SK-MEL-5 (cell line): ENCODE measurements around the gene ERP29. TPM values are rescaled to one million over a fixed set of nuclear protein-coding genes. Genes with fewer than 3 reads are reported as not detected.
"Not testable (repeated sequence)": the region's sequence is repeated elsewhere in the genome, so short reads cannot be mapped to it uniquely, and the experiment has no call there.

Experiments used
- DNase-seq: peaks from one replicate; pipeline ENCODE4 v3.0.0-alpha.2; 2016; ENCODE audit warnings: low read depth, low spot score
- in situ Hi-C: cut with HindIII; loops from 2 replicates; pipeline ENCODE4 v1.10.0; 2016; ENCODE audit warnings: low sequenced_read_pairs, high pct_unique_total_duplicates, low pct_unique_long_range_greater_than_20kb
- total RNA-seq: library from RNA; depleted of rRNA; stranded (reverse); fragments of >200 nt; shearing (Covaris generic); gene quantifications from 2 replicates; pipeline ENCODE4 v1.2.3, GENCODE V29; 2014

Gene ERP29
- total RNA-seq, 1 experiment from 2014 or later, result 484 TPM

GRCh38 chr12:111997300-111997699 is 15.9 kb upstream of the ERP29 start:
- no peak for DNase-seq
- in situ Hi-C loops, result no loop called here

DNA sequence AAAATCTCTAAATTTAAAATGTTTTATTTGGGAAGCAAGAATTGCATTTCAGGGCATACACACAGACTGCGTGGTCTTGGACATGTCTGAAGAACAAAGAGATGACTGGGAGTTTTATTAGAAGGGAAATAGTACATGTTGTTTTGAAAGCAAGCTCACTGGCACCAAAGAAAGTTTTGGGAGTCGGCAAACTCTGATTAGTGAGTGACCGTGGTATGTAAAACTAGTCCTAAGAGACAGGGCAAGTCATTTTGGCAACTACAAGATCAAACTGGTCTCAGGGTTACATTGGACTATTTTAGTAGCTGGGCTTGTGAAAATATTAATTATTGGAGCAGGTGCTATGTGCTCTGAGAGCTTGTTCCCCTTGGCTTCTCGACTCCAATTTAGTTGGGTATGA is 15.2 kb upstream of the ERP29 start:
- in situ Hi-C loops, result no loop called here
- DNase-seq, result no peak

- DNase-seq, in situ Hi-C loops: not testable (repeated sequence)
Observed at GRCh38 chr12:111999129-111999528, 14.1 kb upstream of the ERP29 start.

- in situ Hi-C loops, result no loop called here
Observed at GRCh38 chr12:112000820-112001219, 12.4 kb upstream of the ERP29 start.

GRCh38 chr12:112001576-112001975 is 11.7 kb upstream of the ERP29 start:
- no peak for DNase-seq
- in situ Hi-C loops, result no loop called here

More at GRCh38 chr12:112000820-112001219, 12.4 kb upstream of the ERP29 start:
- DNase-seq, result no peak

- in situ Hi-C loops, result no loop called here
- no peak for DNase-seq
Observed at GRCh38 chr12:112004041-112004440, 9.2 kb upstream of the ERP29 start.

DNA sequence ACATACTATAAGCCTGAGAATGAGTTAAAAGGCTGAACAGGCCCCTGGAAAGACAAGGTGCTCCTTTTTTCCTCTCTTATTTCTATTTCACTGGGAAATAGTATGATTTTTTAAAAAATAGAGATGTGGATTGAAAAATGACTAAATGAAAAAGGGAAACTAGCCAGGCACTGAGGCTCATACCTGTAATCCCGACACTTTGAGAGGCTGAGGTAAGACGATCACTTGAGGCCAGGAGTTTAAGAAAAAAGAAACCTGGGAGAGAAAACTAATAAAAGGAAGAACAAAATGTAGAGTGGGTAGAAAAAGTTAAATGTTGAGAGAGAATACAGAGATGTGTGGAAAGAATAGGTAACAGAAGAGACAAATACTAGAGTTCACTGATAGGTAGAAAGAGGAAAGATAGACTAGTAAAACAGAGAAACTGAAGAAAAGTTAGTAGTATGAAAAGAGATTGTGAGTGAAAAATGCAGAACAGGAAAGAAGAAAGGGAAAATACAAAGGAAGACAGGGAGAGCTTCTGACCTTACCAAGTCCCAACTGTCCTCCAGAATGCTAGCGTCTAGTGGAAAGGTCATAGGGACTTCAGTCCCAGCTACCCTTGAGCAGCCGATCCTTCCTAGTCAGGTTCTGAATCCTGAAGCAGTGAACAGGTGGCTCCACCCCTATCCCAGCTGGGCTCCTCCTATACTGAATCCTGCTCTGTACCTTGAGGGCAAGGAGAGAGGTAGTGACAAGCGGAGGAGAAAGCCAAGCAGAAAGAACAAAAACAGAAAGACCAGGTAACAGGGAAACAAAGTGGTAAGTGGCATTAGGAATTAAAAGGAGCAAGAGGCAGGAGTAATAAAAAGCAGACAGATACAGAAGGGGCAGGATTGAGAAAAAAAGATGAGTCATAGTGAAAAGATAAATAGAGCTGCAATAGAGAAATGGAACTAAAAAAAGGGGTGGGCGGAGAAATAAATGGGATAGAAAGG is 7.5 kb upstream of the ERP29 start:
- in situ Hi-C loops, result no loop called here
- DNase-seq, result peak; percentile 28

DNA sequence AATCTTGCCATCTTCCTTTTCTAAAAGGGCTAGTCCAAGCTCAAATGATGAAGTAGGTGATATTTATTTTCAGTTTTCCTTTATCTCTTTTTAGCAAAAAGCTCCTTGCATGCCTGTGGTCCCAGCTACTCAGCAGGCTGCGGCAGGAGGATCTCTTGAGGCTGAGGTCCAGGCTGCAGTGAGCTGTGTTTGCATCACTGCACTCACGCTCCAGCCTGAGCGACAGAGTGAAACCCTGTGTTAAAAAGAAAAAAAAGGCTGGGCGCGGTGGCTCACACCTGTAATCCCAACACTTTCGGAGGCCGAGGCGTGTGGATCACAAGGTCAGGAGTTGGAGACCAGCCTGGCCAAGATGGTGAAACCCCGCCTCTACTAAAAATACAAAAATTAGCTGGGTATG is 5.3 kb upstream of the ERP29 start:
- DNase-seq, result no peak
- in situ Hi-C loops, result no loop called here

DNA sequence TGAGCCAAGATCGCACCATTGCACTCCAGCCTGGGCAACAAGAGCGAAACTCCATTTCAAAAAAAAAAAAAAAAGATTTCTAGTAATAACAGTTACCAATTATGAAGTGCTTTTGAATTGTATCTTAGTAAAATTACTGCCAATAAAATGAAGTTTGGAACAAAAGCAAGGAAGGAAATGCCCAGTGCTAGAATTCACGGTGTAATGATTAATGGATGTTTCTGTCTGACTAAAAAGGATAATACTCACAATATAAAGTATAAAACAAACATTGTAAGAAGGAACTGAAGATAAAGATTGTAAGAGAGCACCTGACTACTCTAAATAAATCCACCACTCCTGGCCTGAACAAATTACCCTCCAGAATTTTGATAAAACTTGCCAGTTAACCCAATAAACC is 4.3 kb upstream of the ERP29 start:
- DNase-seq, result no peak
- in situ Hi-C loops, result no loop called here

DNA sequence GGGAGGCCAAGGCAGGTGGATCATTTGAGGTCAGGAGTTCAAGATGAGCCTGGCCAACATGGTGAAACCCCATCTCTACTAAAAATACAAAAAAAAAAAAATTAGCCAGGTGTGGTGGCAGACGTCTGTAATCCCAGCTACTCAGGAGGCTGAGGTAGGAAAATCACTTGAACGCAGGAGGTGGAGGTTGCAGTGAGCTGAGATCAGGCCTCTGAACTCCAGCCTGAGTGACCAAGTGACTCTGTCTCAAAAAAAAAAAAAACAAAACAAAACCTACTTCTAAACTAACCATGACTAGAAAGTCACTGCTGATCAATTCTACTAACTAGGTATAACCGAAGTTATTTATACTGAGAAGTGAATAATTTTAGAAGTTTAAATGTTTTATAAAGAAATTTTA is 3.6 kb upstream of the ERP29 start:
- in situ Hi-C loops, DNase-seq: not testable (repeated sequence)

- DNase-seq, result no peak
- in situ Hi-C loops, result no loop called here
Observed at GRCh38 chr12:112010415-112011344, 2.5 kb upstream of the ERP29 start.

- DNase-seq, result no peak
- in situ Hi-C loops, result no loop called here
Observed at GRCh38 chr12:112011685-112012084, 1.5 kb upstream of the ERP29 start.

GRCh38 chr12:112013601-112014402 is 576 bp downstream of the ERP29 start:
- in situ Hi-C loops, result no loop called here
- peak; percentile 83 for DNase-seq

DNA sequence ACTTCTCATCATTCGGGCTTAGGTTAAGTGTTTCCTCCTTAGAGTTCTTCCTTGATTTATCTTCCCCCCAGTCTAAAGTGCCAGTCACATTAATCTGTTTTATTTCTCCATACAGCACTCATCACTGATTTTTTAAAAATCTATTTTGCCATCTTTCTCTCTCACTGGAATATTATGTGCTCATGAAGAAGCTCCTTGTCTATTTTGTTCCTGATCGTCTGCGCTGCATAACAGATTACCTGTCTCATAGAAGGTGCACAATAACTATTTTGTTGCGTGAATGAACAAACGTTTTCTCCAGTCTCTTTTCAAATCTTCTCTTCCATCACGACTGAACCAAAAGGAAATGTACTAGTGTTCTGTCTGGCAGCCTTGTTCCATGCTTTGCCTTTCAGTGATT is 2.7 kb downstream of the ERP29 start:
- no peak for DNase-seq
- in situ Hi-C loops, result no loop called here

GRCh38 chr12:112017041-112017440 is 3.8 kb downstream of the ERP29 start:
- in situ Hi-C loops, result no loop called here
- DNase-seq, result no peak

DNA sequence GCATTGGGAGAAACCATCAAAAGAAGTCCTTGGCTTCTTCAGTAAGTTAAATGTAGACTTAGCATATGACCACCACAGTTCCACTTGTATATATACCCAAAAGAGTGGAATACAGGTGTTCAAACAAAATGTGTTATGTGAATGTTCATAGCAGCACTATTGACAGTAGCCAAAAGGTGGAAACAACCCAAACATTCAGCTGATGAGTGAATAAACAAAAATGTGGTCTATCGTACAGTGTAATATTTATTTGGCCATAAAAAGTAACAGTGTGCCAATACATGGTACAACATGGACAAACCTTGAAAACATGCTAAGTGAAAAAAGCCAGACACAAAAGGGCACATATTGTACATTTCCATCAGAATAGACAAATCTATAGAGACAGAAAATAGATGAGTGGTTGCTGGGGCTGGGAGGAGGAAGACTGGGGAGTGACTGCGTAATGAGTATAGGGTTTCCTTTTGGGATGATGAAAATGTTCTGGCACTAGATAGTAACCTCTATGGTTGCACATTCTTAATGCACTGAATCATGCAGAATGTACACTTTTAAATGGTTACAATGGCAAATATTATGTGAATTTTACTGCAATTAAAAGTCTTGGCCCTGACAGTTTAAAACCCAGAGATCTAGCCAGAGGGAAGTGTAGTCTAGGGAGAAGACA is 5.5 kb downstream of the ERP29 start:
- in situ Hi-C loops, result no loop called here
- DNase-seq, result no peak

DNA sequence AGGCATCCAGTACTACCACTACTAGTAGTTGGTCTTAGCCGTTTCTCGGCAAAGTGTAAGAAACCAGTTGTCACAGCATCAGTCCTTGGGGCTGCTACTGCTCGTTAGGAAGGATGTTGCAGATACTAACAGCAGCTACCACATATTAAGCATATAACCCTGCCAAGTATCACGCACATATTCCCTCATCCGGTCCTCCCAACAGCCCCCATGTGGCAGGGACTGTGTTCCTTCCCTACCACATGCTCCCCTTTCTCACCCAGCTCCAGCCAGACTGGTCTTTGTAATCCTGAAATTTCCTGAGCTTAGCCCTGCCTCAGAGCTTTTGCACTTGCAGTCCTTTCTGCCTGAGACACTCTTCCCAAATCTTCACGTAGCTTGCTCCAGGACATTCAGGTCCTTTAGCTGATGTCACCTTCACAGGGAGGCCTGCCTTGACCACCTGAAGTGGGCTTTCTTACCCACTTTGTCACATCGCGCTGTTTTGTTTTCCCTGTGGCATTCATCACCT is 7.8 kb downstream of the ERP29 start:
- DNase-seq, result no peak
- in situ Hi-C loops, result no loop called here
